Midbrain (tissue), 1 donor: ENCODE results near the gene TPPP.
"Not testable (repeated sequence)": the region's sequence is repeated elsewhere in the genome, so short reads cannot be mapped to it uniquely, and the experiment has no call there.

Experiments
- DNase-seq: peaks from one replicate; lab custom pipeline; 2025; lab: John Stamatoyannopoulos, UW

The TPPP gene

DNA sequence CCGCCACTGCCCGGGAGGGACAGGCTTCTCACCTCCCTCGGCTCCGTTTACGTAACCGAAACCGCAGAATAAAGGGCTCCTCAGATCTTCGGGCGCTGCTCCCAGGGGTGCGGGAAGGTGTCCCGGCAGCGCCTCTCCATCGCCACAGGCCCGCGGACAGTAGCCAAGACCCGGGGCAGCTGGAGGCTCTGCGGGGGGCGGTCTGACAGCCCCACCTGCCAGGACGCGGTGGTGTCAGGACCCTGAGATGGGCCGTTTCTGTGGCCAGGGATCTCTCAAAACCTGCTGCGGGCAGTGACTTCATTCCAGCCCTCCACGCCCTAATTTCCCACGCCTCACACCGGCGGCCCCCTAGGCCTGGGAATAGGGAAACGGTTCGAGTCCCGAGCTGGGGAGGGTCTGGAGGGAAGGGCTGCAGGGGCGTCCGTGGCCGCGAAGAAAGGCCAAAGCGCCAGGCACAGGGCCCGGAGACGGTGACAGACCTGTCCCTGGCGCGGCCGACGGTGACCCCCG is 567 bp downstream of the TPPP start:
- DNase-seq, result not testable (repeated sequence)

DNA sequence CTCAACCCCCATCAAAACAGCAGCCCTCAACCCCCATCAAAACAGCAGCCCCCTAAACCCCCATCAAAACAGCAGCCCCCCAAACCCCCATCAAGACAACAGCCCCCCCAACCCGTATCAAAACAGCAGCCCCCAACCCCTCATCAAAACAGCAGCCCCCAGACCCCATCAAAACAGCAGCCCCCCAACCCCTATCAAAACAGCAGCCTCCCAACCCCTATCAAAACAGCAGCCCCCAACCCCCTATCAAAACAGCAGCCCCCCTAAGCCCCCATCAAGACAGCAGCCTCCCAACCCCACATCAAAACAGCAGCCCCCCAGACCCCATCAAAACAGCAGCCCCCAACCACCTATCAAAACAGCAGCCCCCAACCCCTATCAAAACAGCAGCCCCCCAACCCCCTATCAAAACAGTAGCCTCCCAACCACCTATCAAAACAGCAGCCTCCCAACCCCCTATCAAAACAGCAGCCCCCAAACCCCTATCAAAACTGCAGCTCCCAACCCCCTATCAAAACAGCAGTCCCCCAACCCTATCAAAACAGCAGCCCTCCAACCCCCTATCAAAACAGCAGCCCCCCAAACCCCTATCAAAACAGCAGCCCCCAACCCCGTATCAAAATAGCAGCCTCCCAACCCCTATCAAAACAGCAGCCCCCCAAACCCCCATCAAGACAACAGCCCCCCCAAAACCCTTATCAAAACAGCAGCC is 1.2 kb downstream of the TPPP start:
- no peak for DNase-seq

DNA sequence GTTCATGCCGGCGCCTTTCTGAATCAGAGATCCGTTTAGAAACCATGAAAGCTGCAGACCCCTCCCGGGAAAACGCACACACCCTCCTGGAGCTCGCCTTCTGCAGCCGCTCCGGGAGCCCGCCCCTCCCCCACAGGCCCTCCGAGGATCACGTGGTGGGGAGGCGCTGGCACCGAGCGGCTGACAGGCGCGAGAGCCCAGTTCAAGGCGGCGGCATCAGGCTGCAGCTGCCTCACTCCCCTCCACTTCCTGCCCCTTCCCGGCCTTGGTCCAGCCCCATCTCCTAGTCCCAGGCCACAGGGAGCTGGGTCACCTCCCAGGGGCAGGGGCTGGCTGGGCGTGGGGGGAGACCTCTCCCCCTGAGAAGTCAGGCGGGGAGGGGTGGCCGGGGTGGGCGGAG is 2.1 kb downstream of the TPPP start:
- DNase-seq, result not testable (repeated sequence)

DNA sequence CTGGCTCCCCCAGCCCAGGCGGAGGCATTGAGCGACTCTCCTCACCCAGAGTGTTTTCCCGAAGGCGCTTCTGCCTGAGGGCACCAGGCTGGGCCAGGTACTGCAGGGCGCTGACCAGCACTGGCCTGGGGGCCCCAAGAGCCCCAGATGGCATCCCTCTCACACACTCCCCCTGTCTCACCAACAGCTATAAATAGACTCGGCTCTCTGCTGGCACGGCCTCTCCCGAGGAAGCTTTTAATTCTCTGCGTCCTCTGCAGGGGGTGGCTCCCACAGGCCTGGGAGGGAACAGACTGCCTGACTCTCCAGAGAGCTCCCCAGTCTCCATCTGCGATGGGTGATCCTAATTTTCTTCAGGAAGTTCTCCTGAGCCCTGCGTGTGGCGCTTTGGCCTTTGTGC is 2.9 kb downstream of the TPPP start:
- not testable (repeated sequence) for DNase-seq

DNA sequence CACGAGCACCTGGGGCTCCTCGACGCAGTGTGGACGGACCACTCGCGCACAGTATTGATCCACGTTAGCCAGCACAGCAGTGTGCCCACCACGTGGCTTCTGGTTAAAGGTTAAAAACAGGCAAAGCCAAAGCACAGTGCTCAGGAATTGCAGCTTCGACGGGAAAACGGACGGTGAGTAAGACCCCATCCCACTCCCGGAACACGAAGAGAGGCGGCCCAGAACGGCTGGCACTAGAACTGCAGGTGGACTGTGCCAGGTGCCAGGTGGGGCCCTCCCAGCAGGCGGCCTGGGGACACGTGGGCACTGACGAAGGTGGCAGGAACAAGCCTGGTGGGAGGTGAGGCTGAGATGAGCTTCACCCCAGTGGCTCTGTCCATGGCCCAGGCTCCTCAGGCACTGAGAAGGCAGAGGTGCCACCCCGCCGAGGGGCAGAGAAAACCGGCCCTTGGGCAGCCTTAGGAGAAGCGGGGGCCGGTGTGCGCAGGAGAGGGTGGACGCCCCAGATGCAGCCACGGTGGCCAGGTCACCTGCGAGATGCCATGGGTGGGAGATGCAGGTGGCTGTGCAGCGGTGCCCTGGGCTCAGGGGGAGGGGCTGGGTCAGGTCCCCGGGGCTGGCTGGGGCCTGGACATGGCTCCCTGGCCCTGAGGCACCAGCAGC is 4.7 kb downstream of the TPPP start:
- DNase-seq, result not testable (repeated sequence)

DNA sequence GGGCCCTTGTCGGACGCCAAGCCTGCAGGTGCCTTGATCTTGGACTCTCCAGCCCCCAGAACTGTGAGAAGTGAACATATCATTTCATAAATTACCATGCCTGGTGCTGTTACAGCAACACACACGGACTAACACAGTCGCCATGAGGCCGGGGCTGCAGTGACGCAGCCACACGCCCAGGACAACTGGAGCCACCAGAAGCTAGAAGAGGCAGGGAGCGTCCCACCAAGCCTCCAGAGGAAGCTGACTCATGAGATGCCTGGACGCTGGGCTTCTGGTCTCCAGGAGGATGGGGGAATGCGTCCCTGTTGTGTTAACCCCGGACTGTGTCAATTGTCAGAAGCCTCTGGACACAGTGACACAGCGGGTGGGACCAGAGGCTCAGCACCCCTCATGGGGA is 6.2 kb downstream of the TPPP start:
- not testable (repeated sequence) for DNase-seq

DNA sequence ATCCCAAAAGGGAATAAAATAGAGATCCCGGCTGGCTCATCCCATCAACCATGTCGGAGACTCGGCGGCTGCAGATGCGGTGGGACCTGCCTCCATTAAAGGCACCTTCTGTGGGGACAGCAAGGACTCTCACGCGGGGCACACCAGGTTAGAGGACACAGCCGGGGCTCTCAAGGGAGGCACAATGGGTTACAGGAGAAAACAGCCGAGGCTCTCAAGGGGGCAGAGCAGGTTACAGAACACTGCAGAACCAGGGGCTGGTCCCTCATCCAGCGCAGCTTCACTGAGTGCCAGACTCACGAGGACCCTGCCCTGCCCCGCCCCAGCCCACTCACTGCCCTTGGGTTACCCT is 7.0 kb downstream of the TPPP start:
- not testable (repeated sequence) for DNase-seq

DNA sequence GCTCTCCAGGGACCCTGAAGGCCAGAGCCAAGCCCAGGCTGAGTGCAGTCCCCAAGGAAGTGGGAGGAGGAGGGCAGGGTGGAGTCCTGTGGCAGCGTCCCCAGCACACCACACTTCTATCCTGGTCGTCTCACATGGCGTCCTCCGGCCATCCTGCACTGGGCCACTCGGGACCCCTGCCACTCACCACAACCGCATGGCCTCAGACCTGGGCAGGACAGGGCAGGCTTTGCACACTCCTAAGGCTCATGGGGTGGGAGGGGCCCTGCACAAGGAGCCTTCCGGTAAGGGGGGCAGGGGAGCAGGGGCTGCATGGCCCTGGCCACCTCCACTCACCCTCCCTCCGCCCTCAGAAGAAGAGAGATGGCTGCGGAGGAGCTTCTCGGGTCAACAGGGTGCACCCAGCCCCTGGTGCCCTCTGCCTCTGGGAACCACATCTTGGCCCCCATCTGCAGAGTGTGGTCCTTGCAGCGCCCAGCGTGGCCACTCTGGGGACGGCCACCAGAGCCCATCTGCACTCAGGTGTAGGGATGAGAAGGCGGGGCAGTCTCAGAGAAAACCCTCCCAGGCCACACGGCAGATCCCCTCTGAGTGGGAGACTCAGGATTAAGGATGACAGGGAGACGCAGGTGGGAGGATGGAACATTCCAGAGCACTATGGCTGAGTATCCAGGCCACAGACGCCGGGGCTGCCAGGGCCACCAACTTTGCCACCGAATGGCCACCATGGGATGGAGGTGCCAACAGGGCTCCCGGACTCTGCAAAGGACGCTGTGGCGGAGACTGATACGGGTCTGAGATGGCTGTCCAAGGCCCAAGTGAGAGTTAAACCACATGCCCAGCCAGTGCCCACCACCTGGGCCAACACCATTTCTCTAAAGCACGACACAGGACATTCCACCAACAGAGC is 7.6 kb downstream of the TPPP start:
- no peak for DNase-seq

DNA sequence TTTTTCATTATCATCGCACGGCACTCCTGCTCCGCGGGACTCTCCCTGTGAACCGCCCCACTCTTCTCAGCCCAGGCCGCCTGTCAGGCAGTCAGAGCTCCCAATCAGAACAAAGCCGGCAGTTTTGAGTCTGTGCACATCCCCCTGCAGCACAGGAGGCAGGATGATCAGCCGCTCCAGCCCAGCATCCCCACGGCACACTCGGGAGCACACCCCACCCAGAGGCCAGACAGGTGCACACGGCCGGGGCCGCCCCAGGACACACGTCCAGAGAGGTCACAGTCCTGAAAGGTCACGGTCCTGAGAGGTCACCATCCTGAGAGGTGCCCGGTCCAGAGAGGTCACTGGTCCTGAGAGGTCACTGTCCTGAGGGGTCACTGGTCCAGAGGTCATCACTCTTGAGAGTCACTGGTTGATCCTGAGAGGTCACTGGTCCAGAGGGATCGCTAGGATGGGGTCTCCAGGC is 8.4 kb downstream of the TPPP start:
- DNase-seq, result no peak

DNA sequence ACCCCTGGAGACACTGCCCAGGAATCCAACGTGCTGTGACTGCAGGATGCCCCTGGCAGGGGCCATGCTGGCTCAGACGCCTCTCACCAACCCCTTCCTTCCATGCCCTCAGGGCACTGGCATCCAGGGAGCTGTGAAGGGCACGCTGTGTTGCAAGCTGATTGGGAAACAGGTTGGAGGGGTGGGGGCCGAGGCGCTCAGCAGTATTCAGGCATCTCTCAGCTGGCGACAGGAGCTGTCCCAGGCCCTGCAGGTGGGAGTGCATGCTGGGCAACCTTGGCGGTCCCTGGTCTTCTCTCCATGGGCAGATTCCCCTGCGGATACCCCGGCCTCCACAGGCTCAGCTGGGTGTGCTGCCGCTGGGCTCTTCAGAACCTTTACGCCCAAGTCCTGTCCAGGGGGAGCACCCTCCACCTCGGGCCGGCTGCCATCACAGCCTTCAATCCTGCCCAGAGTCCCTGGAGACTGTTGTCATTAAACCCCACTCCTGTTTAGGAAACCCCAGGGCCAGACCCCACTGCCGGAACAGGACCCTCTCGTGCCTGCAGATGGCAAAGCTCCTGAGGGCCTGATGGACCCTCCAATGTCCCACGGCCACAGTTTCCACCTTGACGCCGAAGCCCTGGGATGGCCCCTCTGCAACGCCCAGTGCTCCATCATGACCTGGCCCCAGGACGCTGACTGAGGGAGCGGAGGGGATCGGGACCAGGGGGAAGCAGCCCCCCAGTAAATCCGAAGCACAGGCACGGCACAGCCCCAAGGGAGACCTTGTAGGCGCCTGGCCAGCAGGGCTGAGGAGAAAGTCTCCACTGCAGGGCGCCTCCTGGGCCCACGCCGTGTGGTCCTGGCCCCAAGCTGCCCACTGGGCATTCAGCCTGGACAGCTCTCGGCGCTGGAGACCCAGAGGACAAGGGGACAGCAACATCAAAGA is 9.3 kb downstream of the TPPP start:
- no peak for DNase-seq

DNA sequence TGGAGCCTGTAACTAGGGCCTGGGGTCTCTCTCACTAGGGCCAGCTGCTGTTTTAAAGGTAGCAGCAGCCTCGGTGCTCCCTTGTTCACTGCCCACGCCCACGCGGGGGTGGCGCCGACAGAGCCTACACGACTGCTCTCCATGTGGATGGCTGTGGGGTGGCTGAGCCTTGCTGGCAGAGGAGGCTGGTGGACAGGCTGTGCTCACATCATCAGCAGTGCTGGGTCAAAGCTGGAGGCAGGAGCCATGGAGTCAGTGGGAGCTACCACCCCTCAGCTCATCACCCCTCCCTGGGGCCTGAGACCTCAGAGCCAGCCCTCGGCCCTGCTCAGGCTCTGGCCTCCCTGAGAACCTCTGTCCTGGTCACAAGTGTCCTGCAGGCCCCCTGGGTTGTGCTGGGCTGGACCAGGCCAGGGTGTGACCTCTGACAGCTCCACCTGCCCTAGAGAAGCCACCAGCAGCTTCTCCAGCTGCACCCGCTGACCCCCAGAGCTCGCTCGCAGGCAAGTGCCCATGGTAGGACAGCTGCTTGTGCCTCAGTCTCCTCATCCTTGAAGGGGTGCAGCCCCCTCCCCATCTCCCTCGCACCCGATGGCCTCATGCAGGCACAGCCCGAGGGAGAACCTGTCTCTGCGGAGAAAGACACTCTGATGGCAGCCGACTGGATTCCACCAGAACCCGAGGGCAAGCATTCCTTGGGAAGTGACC is 10.3 kb downstream of the TPPP start:
- not testable (repeated sequence) for DNase-seq

DNA sequence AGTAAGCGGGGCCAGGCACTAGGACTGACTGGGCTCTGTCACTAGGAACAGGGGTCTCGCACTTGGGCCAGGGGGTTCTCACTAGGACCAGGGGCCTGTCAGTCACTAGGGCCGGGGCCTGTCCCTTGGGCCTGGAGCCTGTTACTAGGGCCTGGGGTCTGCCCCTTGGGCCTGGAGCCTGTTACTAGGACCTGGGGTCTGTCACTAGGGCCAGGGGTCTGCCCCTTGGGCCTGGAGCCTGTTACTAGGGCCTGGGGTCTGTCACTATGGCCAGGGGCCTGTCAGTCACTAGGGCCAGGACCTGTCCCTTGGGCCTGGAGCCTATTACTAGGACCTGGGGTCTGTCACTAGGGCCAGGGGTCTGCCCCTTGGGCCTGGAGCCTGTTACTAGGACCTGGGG is 10.9 kb downstream of the TPPP start:
- DNase-seq, result not testable (repeated sequence)

DNA sequence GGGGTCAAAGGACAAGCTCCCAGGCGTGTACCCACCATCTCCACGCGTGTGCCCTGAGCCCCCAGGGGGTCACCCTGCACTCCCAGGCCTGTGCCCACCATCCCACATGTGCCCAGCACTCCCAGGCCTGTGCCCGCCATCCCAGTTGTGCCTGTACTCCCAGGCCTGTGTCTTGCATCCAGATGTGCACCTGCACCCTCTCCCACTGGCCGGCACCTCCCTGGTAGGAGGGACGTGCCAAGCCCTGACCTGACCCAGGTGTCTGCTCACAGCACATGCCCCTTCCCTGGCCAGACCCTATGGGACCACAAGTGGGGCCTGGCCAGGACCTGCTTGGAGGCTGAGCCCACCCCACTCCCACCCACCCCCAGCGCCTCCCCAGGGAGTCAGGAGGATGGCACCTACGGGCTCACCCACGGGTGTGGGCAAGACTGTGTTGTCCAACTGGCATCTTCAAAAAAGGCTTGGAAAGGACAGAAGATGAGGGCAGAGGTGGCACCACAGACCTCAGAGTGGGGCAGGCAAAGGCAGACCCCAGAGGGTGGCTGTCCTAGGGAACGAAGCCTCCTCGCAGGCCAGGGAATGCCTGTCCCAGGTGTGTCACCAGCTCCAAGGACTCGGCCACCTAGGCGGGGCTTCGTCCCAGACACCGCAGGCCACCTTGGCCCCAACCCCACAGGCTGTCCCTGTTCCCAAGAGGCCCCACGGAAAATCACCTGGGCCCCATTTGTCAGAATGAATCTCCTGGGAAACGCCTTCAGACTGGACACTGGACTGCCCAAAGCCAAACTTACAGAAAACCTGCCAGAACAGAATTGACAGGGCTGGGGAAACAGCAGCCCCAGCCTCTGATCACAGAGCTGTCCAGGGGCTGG is 11.6 kb downstream of the TPPP start:
- not testable (repeated sequence) for DNase-seq

DNA sequence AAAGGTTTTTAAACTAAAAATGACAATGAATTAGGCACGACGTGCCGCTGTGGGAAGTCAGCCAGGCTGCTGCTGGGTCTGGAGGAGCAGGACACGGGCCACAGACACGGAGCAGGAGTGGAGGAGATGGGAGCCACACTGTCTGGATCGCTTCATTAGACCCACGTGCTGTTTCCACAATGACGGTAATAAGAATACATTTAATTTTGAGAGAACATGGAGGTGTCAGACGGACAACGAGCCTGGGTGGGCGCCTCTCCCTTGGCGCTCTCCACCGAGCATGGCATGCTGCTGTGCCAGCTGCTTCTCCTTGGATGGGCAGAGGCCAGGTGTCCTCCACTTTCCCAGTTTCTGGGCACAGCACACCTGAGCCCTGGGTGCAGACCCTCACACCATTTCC is 12.3 kb downstream of the TPPP start:
- DNase-seq, result not testable (repeated sequence)

DNA sequence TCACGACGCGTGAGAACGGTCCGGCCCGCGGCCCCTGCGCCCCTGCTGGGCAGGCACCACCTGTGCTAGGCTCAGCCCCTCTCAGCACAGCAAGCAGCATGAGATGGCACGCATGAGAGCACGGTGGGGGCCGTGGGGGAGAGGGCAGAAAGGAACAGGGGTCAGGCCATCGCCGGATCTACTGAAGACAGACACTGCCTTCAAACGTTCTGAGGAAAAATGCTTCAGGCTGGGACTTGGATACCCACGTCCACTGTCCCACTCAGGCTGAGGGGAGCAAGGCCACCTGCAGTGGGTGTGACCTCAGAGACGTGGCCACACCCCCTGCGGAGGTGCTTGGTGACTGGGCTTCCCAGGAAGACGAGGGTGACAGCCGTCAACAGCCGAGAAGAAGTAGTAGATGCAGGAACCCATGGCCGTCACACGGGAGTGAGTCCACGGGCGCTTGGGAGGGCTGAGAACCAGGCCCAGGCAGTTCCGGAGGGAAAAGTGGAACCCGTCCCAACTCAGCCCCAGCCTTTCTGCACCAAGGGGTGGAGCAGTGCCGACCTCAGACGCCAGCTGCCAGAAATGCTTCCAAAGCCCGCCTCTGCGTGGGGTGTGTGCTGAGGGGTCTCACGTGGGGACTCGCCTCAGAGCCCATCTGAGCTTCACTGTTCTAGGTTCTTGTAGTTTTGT is 12.9 kb downstream of the TPPP start:
- DNase-seq, result not testable (repeated sequence)

DNA sequence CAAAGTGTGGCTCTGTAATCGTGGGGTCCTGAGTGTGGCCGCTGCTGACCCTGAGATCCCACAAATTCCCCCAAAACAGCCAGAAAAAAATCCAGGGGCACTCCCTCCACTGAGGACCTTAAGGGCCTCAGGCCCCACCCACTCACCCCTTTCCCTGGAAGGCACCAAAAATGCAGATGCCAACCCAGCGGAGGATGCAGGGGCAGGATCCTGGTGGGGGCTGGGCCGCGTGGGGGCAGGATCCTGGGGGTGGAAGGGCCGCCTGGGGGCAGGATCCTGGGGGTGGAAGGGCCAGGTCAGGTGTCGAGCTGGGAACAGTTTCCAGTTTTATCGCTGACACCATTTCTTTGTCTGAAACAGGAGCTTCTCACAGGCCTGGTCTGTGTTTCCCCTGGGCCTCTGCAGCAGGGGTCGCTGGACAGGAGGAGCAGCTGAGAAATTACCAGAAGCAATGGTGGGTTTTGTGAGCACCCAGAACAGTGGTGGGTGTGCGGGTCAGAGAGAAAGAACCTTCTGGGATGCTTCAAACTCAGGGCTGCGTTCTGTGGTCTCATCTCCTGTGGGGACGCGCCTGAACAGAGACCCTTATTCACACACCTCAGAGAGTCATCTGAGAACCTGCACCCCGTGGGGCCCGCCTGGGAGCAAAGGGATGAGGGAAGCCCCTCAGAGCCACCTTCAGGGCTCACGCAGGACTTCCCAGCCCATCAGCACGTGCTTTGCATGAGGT is 13.8 kb downstream of the TPPP start:
- DNase-seq, result not testable (repeated sequence)

DNA sequence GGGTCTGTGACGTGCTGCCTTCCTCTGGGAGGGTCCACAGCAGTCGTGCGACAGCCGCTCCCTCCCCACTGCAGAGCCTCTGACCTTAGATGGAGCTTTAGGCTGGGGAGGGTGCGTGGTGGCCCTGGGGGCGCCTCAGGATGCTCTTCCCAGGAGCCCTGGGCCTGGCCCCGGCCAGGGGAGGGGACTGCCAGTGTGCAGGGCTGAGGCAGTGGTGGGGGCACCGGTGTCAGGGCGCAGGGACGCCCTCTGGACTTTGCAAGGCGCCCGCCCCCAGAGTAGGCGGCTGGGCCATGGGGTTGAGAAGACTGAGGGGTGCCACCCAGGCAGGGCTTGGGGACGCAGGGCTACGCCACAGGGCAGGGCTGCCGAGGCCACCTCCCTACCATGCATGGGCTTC is 14.6 kb downstream of the TPPP start:
- DNase-seq, result not testable (repeated sequence)
